Coronary artery (tissue), 2 donors: Measurements from ENCODE around the gene LMNTD2.

Experiments
- DNase-seq: peaks from one replicate; pipeline ENCODE4 v3.0.0-alpha.2; 2017; ENCODE audit warnings: low spot score
- H3K27ac ChIP-seq, 2 donors: fragments of 200-600 bp; sonication (generic); one replicate each; pipeline ENCODE4 v1.5.1; 2016 to 2019
- H3K4me3 ChIP-seq: fragments of 200-600 bp; sonication (generic); 2 replicates; pipeline ENCODE4 v1.5.1; 2016; ENCODE audit warnings: mild to moderate bottlenecking, moderate library complexity
- TF ChIP-seq, protein P1 (sequence below): fragments of 200-600 bp; sonication (generic); IDR thresholded peaks from one replicate; pipeline ENCODE4 v1.5.1; 2019; ENCODE audit warnings: antibody characterized with exemption

Gene LMNTD2

DNA sequence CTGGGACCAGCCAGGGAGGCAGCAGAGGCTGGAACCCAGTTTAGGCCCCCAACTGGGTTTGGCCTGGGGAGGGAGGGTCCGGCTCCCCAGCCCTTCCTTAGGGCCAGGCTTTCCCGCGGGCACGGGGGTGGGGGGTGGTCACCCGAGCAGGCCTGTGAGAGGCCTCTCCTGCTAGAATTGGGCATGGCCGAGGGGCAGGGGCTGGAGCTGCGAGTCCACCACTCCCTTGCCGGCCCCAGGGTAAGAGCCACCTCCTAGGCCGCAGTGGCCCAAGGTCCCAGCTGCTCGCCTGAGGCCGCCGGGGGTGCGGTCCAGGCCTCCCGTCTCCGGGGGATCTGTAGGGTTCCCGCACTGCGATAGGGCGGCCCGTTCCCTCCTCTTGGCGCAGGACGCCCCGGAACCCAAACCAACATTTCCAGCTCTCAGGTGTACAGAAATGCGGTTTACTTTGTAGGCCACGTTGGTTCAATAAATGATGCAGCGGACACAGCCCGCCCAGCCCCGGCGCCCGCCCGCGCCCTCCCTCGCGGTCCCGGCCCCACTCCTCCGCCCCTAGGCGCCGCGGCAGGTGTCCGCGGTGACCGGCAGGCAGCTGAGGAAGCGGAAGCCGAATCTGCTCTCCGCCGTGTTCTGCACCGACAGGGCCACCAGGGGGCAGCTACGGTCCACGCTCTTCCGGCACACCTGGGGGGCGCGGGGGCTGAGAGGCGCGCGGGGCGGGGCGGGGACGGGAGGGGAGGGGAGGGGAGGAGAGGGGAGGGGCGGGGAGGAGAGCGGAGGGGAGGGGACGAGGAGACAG, 5.9 kb downstream of the LMNTD2 start:
- DNase-seq = no peak
- Histone ChIP-seq H3K4me3 (peak overlapping the region; percentile 65), H3K27ac (no peak overlapping the region)
- TF ChIP-seq, protein P1, sequence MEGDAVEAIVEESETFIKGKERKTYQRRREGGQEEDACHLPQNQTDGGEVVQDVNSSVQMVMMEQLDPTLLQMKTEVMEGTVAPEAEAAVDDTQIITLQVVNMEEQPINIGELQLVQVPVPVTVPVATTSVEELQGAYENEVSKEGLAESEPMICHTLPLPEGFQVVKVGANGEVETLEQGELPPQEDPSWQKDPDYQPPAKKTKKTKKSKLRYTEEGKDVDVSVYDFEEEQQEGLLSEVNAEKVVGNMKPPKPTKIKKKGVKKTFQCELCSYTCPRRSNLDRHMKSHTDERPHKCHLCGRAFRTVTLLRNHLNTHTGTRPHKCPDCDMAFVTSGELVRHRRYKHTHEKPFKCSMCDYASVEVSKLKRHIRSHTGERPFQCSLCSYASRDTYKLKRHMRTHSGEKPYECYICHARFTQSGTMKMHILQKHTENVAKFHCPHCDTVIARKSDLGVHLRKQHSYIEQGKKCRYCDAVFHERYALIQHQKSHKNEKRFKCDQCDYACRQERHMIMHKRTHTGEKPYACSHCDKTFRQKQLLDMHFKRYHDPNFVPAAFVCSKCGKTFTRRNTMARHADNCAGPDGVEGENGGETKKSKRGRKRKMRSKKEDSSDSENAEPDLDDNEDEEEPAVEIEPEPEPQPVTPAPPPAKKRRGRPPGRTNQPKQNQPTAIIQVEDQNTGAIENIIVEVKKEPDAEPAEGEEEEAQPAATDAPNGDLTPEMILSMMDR = peak; percentile 50

DNA sequence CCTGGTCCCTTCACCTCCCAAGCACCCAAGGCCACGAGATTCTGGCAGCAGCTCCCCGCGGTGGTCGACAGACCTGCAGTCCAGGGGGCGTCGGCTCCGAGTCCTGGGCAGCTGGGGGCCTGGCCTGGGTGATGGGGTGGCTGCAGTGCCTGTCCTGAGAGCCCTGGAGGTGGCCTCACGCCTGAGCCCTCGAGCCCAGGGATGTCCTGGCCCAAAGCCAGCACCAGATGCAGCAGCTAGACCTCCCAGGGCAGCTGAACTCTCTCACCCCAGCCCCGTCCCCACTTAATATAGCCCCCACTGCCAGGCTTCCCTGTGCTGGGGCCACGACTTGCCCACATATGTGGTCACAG, 6.6 kb downstream of the LMNTD2 start:
- TF ChIP-seq, protein P1 = no peak

DNA sequence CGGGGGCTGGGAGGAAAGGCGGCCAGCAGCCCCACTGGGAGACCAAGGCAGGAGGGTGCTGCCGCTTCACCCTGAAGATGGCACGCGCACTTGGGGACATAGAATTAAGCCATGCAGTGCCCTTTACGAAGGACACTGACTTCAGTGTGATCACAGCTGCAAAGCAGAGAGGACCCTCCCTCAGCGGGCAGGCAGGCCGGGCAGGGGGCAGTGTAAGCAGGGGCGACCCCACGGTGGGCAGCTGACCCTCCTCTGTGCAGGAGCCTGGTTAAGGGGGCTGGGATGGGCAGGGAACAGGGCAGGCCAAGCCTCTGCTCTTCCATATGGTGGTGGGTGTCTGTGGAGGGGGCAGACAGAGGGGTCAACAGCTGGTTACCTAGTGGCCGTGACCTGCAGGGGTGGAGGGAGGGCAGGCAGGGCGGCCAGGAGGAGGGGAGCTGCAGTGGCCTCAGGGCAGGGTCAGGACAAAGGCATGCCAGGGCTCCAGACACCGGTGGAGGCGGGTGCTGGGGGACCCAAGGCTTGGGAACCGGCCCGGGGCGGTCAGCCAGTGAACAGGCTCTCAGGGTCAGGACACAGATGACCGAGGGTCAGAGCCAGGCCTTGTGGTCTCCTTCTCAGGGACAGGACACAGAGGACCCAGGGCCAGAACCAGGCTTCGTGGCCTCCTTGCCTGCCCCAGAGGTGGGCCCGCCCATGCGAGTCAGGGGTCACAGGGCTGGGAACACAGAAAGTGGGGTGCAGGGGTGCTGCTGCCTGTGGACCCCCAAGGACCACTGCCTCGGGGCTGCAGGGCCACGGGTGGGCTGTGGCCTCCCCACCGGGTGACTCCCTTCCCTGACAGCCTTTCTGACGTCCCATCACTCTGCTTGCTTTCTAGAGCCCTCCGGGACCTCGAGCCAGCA, 7.2 kb downstream of the LMNTD2 start:
- H3K27ac ChIP-seq = no peak overlapping the region
- H3K4me3 ChIP-seq = no peak overlapping the region
- DNase-seq = no peak
- TF ChIP-seq, protein P1 = no peak

More for the DNA sequence above, 6.6 kb downstream of the LMNTD2 start:
- no peak for DNase-seq
- no peak overlapping the region for H3K4me3 ChIP-seq
- no peak overlapping the region for H3K27ac ChIP-seq

DNA sequence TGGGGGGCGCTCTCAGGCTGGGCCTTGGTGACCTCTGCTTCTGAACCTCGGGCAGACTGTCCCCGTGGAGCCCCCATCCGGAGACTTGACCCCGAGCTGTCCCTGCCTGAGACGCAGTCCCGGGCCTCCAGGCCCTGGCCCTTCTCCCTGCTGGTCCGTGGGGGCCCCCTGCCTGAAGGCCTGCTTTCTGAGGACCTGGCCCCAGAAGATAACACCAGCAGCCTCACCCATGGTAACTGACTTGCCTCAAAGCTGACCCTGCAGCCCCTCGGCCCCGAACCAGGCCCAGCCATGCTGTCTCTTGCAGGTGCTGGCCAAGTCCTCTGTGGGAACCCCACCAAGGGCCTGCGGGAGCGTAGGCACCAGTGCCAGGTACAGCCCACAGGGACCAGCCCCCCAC, 8.9 kb downstream of the LMNTD2 start:
- TF ChIP-seq, protein P1 = no peak
- H3K27ac ChIP-seq = no peak overlapping the region
- no peak overlapping the region for H3K4me3 ChIP-seq
- no peak for DNase-seq

DNA sequence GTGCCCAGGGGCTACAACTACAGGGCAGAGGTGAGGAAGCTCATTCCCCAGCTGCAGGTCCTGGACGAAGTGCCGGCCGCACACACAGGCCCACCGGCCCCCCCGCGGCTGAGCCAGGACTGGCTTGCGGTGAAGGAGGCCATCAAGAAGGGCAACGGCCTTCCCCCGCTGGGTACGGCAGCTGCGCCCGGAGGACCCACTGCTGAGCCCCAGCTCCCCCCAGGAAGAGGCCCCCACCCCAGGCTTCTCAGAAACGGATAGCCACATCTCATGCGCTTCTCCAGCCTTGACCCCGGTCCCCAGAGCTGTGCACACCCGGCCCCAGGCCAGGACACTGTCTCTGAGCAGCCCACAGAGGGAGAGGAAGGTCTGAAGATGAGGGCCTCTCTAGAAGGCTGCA, 9.4 kb downstream of the LMNTD2 start:
- TF ChIP-seq, protein P1 = no peak
- no peak overlapping the region for H3K4me3 ChIP-seq
- no peak for DNase-seq

DNA sequence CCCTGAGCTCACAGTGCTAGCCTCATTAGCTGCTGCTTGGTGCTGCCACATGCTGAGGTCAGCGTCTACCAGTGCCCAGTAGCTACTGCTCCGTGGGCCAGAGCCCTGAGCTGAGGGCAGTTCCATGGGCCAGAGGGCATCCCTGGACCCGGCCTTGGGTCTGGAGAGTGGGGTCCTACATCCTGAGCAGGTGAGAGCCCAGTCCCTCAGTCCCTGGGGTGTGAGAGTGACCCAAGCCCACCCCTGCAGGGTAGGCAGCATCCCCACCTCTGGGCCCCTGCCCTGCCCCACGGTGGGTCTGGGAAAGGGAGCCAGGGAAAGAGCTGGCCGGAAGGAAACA, 9.8 kb downstream of the LMNTD2 start:
- Histone ChIP-seq H3K4me3 (no peak overlapping the region), H3K27ac (no peak overlapping the region)
- TF ChIP-seq, protein P1 = no peak
- DNase-seq = no peak

More for the DNA sequence above, 9.4 kb downstream of the LMNTD2 start:
- no peak overlapping the region for H3K27ac ChIP-seq
